ENCODE results near the gene PLA1A. TPM values are rescaled to one million over a fixed set of nuclear protein-coding genes. Genes with fewer than 3 reads are reported as not detected.

The PLA1A gene
- total RNA-seq, 1 experiment from 2014 or later = not detected

DNA sequence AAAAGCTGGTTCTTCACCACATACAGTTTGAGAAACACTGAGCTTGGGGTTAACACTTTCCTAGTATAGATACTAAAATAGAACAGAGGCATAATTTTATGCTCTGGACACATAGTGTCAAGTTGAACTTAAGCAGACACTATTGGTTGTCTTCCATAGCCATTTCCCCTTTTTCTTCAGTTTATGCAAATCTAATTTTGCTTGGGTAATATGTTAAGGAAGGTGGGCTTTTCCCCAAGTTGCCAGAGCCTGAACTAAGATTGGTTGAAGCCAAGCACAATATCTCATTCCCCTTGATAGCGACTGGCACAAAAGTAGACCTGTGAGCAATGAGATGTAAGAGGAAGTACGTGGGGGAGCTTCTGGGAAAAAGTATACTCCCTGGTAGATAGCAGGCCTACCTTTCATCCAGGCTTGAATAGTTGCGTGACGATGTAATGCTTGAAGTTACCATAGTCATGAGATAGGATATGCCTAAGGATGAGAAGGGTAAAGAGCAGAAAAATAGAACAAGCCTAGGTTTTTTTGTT is 67.2 kb downstream of the PLA1A start:
- H4K20me1 ChIP-seq (ENCODE audit: insufficient read depth) = no peaks in the 10 kb centered on the region
- H3K9me3 ChIP-seq (ENCODE audit: insufficient read depth, low read depth) = no peaks in the 10 kb centered on the region
- no peaks in the 10 kb centered on the region for H3F3A ChIP-seq (ENCODE audit: insufficient read depth, low read depth)
- intact Hi-C loops (cut with micrococcal nuclease; ENCODE audit: unreplicated experiment) = no loop called here
- H3K36me3 ChIP-seq (ENCODE audit: low read depth) = no peaks in the 10 kb centered on the region; the same call in 1 of the 2 replicates
- ChIA-PET CTCF (no interaction called here), POLR2A (ENCODE audit: unreplicated experiment) (interaction anchor here (0.6 to 0.7 kb wide), 2 partner anchors 139 to 759 kb away, joined by 3 read pairs; no protein-coding TSS in a partner anchor)
- no peak overlapping the region for H3K4me2 ChIP-seq
- no peaks in the 10 kb centered on the region for H3K9me2 ChIP-seq (ENCODE audit: insufficient read depth)
- BruUV-seq (replicated peaks) = no TSS peak
- no peaks in the 10 kb centered on the region for H3K79me2 ChIP-seq (ENCODE audit: low read depth)
- no peaks in the 10 kb centered on the region for H3K4me1 ChIP-seq (replicated peaks; ENCODE audit: insufficient read depth)
- no peak overlapping the region for H2AFZ ChIP-seq
- H3K27ac ChIP-seq = no peak overlapping the region
- H3K27me3 ChIP-seq (ENCODE audit: insufficient read depth, low read depth) = no peaks in the 10 kb centered on the region
- no peak overlapping the region for H3K4me3 ChIP-seq
- TF ChIP-seq EZH2 (IDR thresholded peaks at IDR 0.05; ENCODE audit: low read depth) = no peak
- TF ChIP-seq CTCF (conservative IDR thresholded peaks at IDR 0.05) = no peak
- no peak for DNase-seq

GRCh38 chr3:119665954-119666559 is 68.4 kb downstream of the PLA1A start:
- ChIA-PET POLR2A (ENCODE audit: unreplicated experiment) (no interaction called here), CTCF (no interaction called here)
- Histone ChIP-seq H3K36me3 (ENCODE audit: low read depth) (peaks cover 3% of the 10 kb centered on the region), H3K79me2 (ENCODE audit: low read depth) (no peaks in the 10 kb centered on the region), H3K9me2 (ENCODE audit: insufficient read depth) (no peaks in the 10 kb centered on the region), H3K4me2 (no peak overlapping the region), H3K27me3 (ENCODE audit: insufficient read depth, low read depth) (no peaks in the 10 kb centered on the region), H3K4me1 (replicated peaks; ENCODE audit: insufficient read depth) (no peaks in the 10 kb centered on the region), H3K4me3 (no peak overlapping the region), H3F3A (ENCODE audit: insufficient read depth, low read depth) (no peaks in the 10 kb centered on the region), H4K20me1 (ENCODE audit: insufficient read depth) (no peaks in the 10 kb centered on the region), H3K27ac (no peak overlapping the region), H2AFZ (no peak overlapping the region), H3K9me3 (ENCODE audit: insufficient read depth, low read depth) (no peaks in the 10 kb centered on the region)
- TF ChIP-seq EZH2 (IDR thresholded peaks at IDR 0.05; ENCODE audit: low read depth) = no peak
- intact Hi-C loops (cut with micrococcal nuclease; ENCODE audit: unreplicated experiment) = no loop called here
- no peak for DNase-seq
- no TSS peak for BruUV-seq (replicated peaks)

DNA sequence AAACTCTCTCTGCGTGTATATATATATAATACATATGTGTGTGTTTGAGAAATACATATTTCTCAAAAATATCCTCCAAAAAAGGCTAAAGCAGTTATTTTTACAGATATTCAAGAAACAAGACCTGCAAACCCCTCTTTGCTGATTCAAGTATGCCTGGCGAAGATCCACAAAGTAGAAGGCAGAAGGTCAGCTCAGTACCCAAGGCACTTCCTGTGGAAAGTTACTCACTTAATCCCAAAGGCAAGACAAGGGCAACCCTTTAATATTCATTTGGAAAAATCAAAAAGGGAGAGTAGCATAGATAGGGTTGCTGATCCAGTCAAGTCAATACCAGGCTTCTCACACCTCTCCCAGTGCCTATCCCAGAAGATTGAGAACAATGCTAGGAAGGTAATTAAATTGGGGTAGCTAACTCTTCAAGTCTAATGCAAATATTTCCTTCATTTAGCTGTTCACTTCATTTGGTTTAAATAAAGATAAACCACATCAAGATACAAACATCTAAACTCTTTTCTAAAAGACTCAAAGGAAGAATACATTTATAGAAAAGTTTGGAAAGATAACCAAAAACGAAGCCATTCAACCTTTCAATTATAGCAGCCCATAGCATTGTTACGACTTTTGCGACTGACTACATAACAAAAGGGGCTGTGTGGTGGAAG is 72.4 kb downstream of the PLA1A start:
- DNase-seq = no peak
- Histone ChIP-seq H3K4me1 (replicated peaks; ENCODE audit: insufficient read depth) (no peaks in the 10 kb centered on the region), H3K27me3 (ENCODE audit: insufficient read depth, low read depth) (no peaks in the 10 kb centered on the region), H3F3A (ENCODE audit: insufficient read depth, low read depth) (no peaks in the 10 kb centered on the region), H3K79me2 (ENCODE audit: low read depth) (0 out of 2 replicates have a peak, but pooled peaks cover 5% of the 10 kb centered on the region), H3K36me3 (ENCODE audit: low read depth) (peaks cover 16% of the 10 kb centered on the region), H2AFZ (no peak overlapping the region), H3K9me3 (ENCODE audit: insufficient read depth, low read depth) (no peaks in the 10 kb centered on the region), H3K4me3 (no peak overlapping the region), H3K27ac (no peak overlapping the region), H4K20me1 (ENCODE audit: insufficient read depth) (0 out of 2 replicates have a peak, but pooled peaks cover 3% of the 10 kb centered on the region), H3K9me2 (ENCODE audit: insufficient read depth) (no peaks in the 10 kb centered on the region), H3K4me2 (no peak overlapping the region)
- ChIA-PET CTCF (no interaction called here), POLR2A (ENCODE audit: unreplicated experiment) (no interaction called here)
- TF ChIP-seq EZH2 (IDR thresholded peaks at IDR 0.05; ENCODE audit: low read depth) = no peak
- TF ChIP-seq CTCF (conservative IDR thresholded peaks at IDR 0.05) = no peak
- intact Hi-C loops (cut with micrococcal nuclease; ENCODE audit: unreplicated experiment) = loop anchor here (10.0 kb wide), 1 partner anchor 145 kb away; no protein-coding TSS in a partner anchor
- BruUV-seq (replicated peaks) = no TSS peak

Measured in PC-9 (cell line).